Measurements from ENCODE around the gene ATXN7L3.

ATXN7L3 gene

DNA sequence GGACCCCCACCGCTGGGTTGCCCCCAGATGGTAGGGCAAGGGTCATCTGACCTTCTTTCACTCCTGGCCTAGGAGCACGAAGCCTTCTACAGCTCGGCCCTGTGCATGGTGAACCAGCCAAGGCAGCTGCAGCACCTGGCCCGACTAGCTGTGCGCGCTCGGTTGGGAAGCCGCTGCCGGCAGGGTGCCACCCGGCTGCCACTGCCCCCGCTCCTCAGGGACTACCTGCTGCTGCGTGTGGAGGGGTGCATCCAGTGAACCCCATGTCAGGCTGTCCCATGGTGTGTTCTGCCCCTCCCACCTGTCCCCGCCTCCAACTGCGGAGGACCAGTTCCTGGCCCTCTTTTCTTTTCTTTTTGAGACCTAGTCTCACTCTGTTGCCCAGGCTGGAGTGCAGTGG, 21.6 kb downstream of the ATXN7L3 start:
- H3K9ac ChIP-seq (ENCODE audit: insufficient read length), result no peak overlapping the region
- H3K9me3 ChIP-seq (ENCODE audit: low read depth, low read length), result no peaks in the 10 kb centered on the region
- peaks cover 19% of the 10 kb centered on the region; the same call in 1 of the 2 replicates for H3K36me3 ChIP-seq (ENCODE audit: insufficient read depth, low read length)
- no peak for DNase-seq (ENCODE audit: low read depth, low spot score)
- TF ChIP-seq POLR2AphosphoS5 (IDR thresholded peaks at IDR 0.05; ENCODE audit: borderline replicate concordance, low read depth, low read length) (no peak), FOXP2 (optimal IDR thresholded peaks at IDR 0.05; ENCODE audit: control extremely low read depth, extremely low read length, insufficient read depth) (no peak), EZH2 (IDR thresholded peaks at IDR 0.05) (no peak)
- H3K27ac ChIP-seq, result no peak overlapping the region
- H3K4me3 ChIP-seq, result no peak overlapping the region

DNA sequence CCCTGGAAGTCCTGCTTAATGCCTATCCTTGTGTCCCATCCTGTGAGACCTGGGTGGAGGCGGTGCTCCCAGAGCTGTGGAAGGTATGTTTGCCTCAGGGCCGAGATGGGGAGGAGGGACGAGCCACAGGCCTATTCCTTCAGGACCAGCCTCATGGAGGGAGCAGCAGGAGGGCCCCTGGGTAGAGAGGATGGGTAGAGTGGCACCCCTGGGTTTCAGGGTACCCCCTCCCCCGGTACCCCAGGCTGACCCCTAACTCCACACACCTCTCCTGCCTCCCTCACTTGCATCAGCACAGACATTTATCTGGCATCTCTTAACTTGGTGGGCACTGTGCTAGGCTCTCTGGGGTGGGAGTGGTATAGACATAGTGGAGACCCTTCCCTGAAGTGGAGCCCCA, 22.0 kb downstream of the ATXN7L3 start:
- no peak for DNase-seq (ENCODE audit: low read depth, low spot score)
- TF ChIP-seq POLR2AphosphoS5 (IDR thresholded peaks at IDR 0.05; ENCODE audit: borderline replicate concordance, low read depth, low read length), result no peak
- Histone ChIP-seq H3K9ac (ENCODE audit: insufficient read length) (no peak overlapping the region), H3K4me3 (no peak overlapping the region), H3K9me3 (ENCODE audit: low read depth, low read length) (no peaks in the 10 kb centered on the region), H3K36me3 (ENCODE audit: insufficient read depth, low read length) (peaks cover 18% of the 10 kb centered on the region; the same call in 1 of the 2 replicates), H3K27ac (no peak overlapping the region)

DNA sequence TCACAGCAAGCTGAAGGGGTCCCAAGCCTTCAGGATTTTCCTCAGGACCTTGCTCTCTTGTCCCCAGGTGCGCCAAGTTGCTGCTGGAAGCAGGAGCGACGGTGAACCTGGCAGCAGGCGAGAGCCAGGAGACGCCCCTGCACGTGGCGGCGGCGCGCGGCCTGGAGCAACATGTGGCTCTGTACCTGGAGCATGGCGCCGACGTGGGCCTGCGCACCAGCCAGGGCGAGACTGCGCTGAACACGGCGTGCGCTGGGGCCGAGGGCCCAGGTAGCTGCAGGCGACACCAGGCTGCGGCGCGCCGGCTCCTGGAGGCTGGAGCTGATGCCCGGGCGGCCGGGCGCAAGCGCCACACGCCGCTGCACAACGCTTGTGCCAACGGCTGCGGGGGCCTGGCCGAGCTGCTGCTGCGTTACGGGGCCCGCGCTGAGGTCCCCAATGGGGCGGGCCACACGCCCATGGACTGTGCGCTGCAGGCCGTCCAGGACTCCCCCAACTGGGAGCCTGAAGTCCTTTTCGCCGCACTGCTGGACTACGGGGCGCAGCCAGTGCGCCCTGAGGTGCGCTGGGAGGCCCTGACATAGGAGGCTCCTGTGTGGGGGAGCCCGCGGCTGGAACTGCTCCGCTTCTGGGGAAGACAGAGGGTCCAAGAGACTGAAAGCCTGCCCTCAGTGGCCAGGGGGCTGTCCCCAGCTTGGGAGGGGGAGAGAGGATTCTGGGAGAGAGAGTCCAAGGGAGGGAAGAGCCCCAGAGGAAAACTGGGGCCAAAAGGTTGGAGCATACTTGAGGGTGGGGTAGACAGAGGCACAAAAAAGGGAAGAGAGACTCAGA, 22.8 kb downstream of the ATXN7L3 start:
- Histone ChIP-seq H3K9me3 (ENCODE audit: low read depth, low read length) (no peaks in the 10 kb centered on the region), H3K4me3 (no peak overlapping the region), H3K9ac (ENCODE audit: insufficient read length) (no peak overlapping the region), H3K36me3 (ENCODE audit: insufficient read depth, low read length) (peaks cover 10% of the 10 kb centered on the region; the same call in 1 of the 2 replicates), H3K27ac (no peak overlapping the region)
- no peak for DNase-seq (ENCODE audit: low read depth, low spot score)
- no peak for TF ChIP-seq FOXP2 (optimal IDR thresholded peaks at IDR 0.05; ENCODE audit: control extremely low read depth, extremely low read length, insufficient read depth)
- TF ChIP-seq POLR2AphosphoS5 (IDR thresholded peaks at IDR 0.05; ENCODE audit: borderline replicate concordance, low read depth, low read length), result no peak
- no peak for TF ChIP-seq EZH2 (IDR thresholded peaks at IDR 0.05)

DNA sequence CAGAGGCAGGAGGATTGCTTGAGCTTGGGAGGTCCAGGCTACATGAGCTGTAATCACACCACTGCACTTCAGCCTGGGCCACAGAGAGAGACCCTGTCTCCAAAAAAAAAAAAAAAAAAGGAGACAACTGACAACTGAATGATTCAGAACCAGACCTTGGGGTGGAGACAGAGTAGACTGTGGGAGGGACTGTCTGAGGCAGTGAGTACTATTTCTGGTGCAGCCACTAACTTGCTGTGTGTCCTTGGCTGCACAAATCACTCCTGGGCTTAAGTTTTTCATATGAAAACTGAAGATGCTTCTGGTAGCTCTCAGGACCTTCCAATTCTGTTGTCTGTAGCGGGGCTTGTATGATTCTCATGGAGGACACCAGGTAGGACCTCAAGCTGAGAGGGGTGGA, 23.4 kb downstream of the ATXN7L3 start:
- TF ChIP-seq POLR2AphosphoS5 (IDR thresholded peaks at IDR 0.05; ENCODE audit: borderline replicate concordance, low read depth, low read length) (no peak), FOXP2 (optimal IDR thresholded peaks at IDR 0.05; ENCODE audit: control extremely low read depth, extremely low read length, insufficient read depth) (no peak), EZH2 (IDR thresholded peaks at IDR 0.05) (no peak)
- peaks cover 6% of the 10 kb centered on the region; the same call in 1 of the 2 replicates for H3K36me3 ChIP-seq (ENCODE audit: insufficient read depth, low read length)
- no peak overlapping the region for H3K27ac ChIP-seq
- H3K4me3 ChIP-seq, result no peak overlapping the region
- no peak for DNase-seq (ENCODE audit: low read depth, low spot score)
- no peaks in the 10 kb centered on the region for H3K9me3 ChIP-seq (ENCODE audit: low read depth, low read length)
- H3K9ac ChIP-seq (ENCODE audit: insufficient read length), result no peak overlapping the region

DNA sequence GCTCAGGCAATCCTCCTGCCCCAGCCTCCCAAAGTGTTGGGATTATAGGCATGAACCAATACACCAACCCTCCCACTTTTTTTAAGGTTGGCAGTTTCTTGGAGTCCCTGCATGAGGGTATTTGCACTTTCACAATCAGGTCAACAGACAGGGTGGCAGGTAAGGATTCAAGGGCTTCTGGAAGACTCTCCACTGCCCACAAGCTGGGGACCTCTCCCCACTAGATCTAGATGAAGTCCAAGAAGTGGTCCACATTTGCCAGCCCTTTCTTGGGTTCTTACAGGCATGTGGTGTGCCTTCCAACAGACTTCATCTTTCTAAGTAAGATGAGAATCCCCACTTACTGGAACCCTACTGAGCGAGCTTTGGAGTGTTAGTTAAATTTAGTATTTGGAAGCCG, 25.3 kb downstream of the ATXN7L3 start:
- Histone ChIP-seq H3K36me3 (ENCODE audit: insufficient read depth, low read length) (peaks cover 6% of the 10 kb centered on the region; the same call in 1 of the 2 replicates), H3K9me3 (ENCODE audit: low read depth, low read length) (no peaks in the 10 kb centered on the region)

DNA sequence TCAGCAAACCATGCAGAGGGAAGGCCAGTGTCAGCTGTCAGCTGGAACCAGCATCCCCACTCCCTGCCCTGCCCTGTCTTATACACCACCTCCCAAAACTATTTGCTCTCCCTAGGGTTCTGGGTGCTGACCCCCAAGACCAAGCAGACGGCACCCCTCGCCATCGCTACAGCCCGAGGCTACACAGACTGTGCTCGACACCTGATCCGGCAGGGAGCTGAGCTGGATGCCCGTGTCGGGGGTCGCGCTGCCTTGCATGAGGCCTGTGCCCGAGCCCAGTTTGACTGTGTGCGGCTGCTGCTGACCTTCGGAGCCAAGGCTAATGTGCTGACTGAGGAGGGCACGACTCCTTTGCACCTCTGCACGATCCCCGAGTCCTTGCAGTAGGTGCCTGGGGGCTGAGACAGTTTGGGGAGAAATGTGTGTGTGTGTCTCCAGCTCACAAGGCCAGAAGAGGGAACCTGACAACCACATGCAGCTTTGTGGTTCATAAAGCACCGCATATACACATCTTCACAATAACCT, 27.7 kb downstream of the ATXN7L3 start:
- Histone ChIP-seq H3K4me3 (no peak overlapping the region), H3K27ac (no peak overlapping the region), H3K9me3 (ENCODE audit: low read depth, low read length) (no peaks in the 10 kb centered on the region), H3K36me3 (ENCODE audit: insufficient read depth, low read length) (no peaks in the 10 kb centered on the region), H3K9ac (ENCODE audit: insufficient read length) (no peak overlapping the region)
- no peak for DNase-seq (ENCODE audit: low read depth, low spot score)
- TF ChIP-seq FOXP2 (optimal IDR thresholded peaks at IDR 0.05; ENCODE audit: control extremely low read depth, extremely low read length, insufficient read depth) (no peak), POLR2AphosphoS5 (IDR thresholded peaks at IDR 0.05; ENCODE audit: borderline replicate concordance, low read depth, low read length) (peak; percentile 21; the same call in 1 of the 2 replicates)

More for the DNA sequence above, 25.3 kb downstream of the ATXN7L3 start:
- TF ChIP-seq POLR2AphosphoS5 (IDR thresholded peaks at IDR 0.05; ENCODE audit: borderline replicate concordance, low read depth, low read length) (no peak), EZH2 (IDR thresholded peaks at IDR 0.05) (no peak), FOXP2 (optimal IDR thresholded peaks at IDR 0.05; ENCODE audit: control extremely low read depth, extremely low read length, insufficient read depth) (no peak)
- Histone ChIP-seq H3K4me3 (no peak overlapping the region), H3K27ac (no peak overlapping the region), H3K9ac (ENCODE audit: insufficient read length) (no peak overlapping the region)
- no peak for DNase-seq (ENCODE audit: low read depth, low spot score)

DNA sequence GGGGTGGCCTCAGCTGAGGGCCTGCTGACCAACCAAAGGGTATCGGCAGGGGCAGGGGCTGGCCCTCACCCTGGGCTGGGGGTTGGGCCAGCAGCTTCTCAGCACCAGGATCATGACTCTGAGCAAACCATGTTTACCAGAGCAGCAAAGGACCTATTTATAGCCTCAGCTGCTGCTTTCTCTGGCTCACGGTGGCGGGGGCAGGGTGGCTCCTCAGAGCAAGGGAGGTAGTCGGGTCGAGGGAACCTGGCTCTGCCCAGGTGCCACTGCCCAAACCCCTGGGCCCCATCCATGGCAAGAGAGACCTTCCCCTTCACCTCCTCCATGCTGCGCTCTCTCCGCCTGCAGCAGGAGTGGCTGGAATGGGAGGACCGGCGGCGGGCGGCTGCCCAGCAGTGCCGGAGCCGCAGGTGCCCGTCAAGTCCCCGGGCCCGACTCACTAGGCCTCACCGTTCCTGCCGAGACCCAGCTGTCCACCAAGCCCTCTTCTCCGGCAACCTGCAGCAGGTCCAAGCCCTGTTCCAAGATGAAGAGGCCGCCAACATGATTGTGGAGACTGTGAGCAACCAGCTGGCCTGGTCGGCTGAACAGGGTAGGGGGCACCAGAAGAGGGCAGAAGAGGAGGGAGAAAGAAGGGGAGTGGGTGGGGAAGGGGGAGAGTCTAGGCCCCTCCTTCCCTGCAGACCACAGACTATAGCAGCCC, 29.0 kb downstream of the ATXN7L3 start, which contains the start of gene ASB16:
ASB16 (plus strand) TSS at position 206 of the 703 bp plus-strand sequence; CDS start at position 292, 86 bp downstream.
- Histone ChIP-seq H3K9ac (ENCODE audit: insufficient read length) (no peak within 1 kb of the TSS), H3K36me3 (ENCODE audit: insufficient read depth, low read length) (no peaks in the 10 kb centered on the region), H3K9me3 (ENCODE audit: low read depth, low read length) (no peaks in the 10 kb centered on the region), H3K4me3 (no peak within 1 kb of the TSS), H3K27ac (no peak within 1 kb of the TSS)
- no peak for TF ChIP-seq FOXP2 (optimal IDR thresholded peaks at IDR 0.05; ENCODE audit: control extremely low read depth, extremely low read length, insufficient read depth)
- no peak for TF ChIP-seq POLR2AphosphoS5 (IDR thresholded peaks at IDR 0.05; ENCODE audit: borderline replicate concordance, low read depth, low read length)
- TF ChIP-seq EZH2 (IDR thresholded peaks at IDR 0.05), result no peak
- no peak for DNase-seq (ENCODE audit: low read depth, low spot score)

DNA sequence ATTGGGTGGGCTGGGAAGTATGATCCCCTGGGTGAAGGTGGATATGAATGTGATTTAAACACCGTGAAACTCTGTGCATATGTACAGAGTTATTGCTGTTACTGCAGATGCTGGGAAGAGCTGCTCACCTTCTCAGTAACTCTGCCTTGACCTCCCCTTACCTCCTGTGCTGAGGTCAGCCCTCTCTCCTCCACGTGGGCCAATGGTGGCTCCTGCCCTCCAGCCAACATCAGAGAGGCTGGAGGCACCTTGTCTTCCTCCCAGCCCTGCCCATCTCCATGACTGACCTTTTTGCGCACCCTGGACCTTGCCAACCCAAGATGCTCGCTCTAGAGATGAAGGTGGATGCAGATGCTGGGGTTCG, 29.6 kb downstream of the ATXN7L3 start:
- no peaks in the 10 kb centered on the region for H3K36me3 ChIP-seq (ENCODE audit: insufficient read depth, low read length)
- H3K4me3 ChIP-seq, result no peak overlapping the region
- no peak overlapping the region for H3K9ac ChIP-seq (ENCODE audit: insufficient read length)
- no peak overlapping the region for H3K27ac ChIP-seq
- no peak for DNase-seq (ENCODE audit: low read depth, low spot score)
- TF ChIP-seq EZH2 (IDR thresholded peaks at IDR 0.05) (no peak), FOXP2 (optimal IDR thresholded peaks at IDR 0.05; ENCODE audit: control extremely low read depth, extremely low read length, insufficient read depth) (no peak), POLR2AphosphoS5 (IDR thresholded peaks at IDR 0.05; ENCODE audit: borderline replicate concordance, low read depth, low read length) (no peak)
- H3K9me3 ChIP-seq (ENCODE audit: low read depth, low read length), result no peaks in the 10 kb centered on the region

Measured in SK-N-MC (cell line).